Psoas muscle (tissue), 8 donors: ENCODE data around the gene NAT16. TPM values are rescaled to one million over a fixed set of nuclear protein-coding genes. Genes with fewer than 3 reads are reported as not detected.

Source experiments
- ATAC-seq, 4 donors: fragments of 200-7000 bp; cut with Tn5 transposase; one replicate each; pipeline ENCODE4 v1.9.1; 2020; ENCODE audit warnings: moderate library complexity in 3 of 4, mild to moderate bottlenecking in 2 of 4
- DNase-seq, 2 donors: peaks; one replicate each; pipeline ENCODE4 v3.0.0-alpha.2; 2020
- H3K27ac ChIP-seq: fragments of 200-600 bp; one replicate; pipeline ENCODE4 v1.8.0; 2022
- H3K27me3 ChIP-seq, 3 donors: fragments of 200-600 bp in 1 of 3; one replicate each; pipeline versions ENCODE4 v1.6.1 to v1.8.0; 2013 to 2022; ENCODE audit warnings: low read length in 2 of 3, mild to moderate bottlenecking in 2 of 3, moderate library complexity in 1 of 3; ENCODE audit not compliant: insufficient read depth in 3 of 3
- H3K36me3 ChIP-seq, 2 donors: fragments of 200-600 bp in 1 of 2; one replicate each; pipeline versions ENCODE4 v1.6.1 to v1.8.0; 2013 to 2022; ENCODE audit warnings: low read depth in 1 of 2, mild to moderate bottlenecking in 1 of 2, moderate library complexity in 1 of 2; ENCODE audit not compliant: insufficient read depth in 1 of 2
- H3K4me1 ChIP-seq: fragments of 200-600 bp; one replicate; pipeline ENCODE4 v1.8.0; 2022
- H3K4me3 ChIP-seq: fragments of 200-600 bp; one replicate; pipeline ENCODE4 v1.8.0; 2022; ENCODE audit warnings: mild to moderate bottlenecking
- H3K9me3 ChIP-seq: fragments of 200-600 bp; one replicate; pipeline ENCODE4 v1.8.0; 2022
- WGBS, 3 donors: extraction: QIAGEN DNeasy Blood & Tissue Kit; methylation state at CpG; one replicate each; pipeline versions ENCODE4 v1.1.6 to v1.1.7; 2013; 5-methylcytosine and 5-hydroxymethylcytosine counted together
- intact Hi-C, 2 donors: fragments of 100-400 bp; cut with DNase I; formaldehyde crosslinking; loops; one replicate each; pipeline versions ENCODE4 v1.11.0 to v1.14.2; 2022
- polyA plus RNA-seq, 3 donors: library from polyadenylated mRNA; stranded (reverse); fragments of 200-250 nt; gene quantifications; one replicate each; pipeline ENCODE4 v1.2.3, GENCODE V29; 2013
- total RNA-seq, 4 donors: library from RNA; stranded (reverse); fragmentation: NEBNext Ultra II Directional in 2 of 4; extraction: Animal tissue kit (Norgen Biotek cat#: 25700) in 2 of 4; gene quantifications; one replicate each; pipeline versions ENCODE4 v1.2.1 to v1.2.4, GENCODE V29; 2021 to 2023
- TF ChIP-seq, protein P1 (sequence below): fragments of 200-600 bp; IDR thresholded peaks from one replicate; pipeline ENCODE4 v1.8.0; 2022; ENCODE audit warnings: antibody characterized with exemption
- donor health status: healthy with polysubstance abuse.
- donor health status: DM: no; HTN: no; CAD: no; lungs with moderate emphysema.
- donor health status: Bipolar disorder and iron deficiency.
- donor health status: healthy.
- donor health status: DM: yes; HTN: yes; CAD: no.
- donor health status: DM: no; HTN: no; CAD: no.
- donor health status: DM: no; HTN: no; CAD: no.
- donor health status: DM: yes; HTN: yes; CAD: no.

NAT16 gene
- total and polyA plus RNA-seq, 7 donors = 0.01 TPM; not detected in 6

DNA sequence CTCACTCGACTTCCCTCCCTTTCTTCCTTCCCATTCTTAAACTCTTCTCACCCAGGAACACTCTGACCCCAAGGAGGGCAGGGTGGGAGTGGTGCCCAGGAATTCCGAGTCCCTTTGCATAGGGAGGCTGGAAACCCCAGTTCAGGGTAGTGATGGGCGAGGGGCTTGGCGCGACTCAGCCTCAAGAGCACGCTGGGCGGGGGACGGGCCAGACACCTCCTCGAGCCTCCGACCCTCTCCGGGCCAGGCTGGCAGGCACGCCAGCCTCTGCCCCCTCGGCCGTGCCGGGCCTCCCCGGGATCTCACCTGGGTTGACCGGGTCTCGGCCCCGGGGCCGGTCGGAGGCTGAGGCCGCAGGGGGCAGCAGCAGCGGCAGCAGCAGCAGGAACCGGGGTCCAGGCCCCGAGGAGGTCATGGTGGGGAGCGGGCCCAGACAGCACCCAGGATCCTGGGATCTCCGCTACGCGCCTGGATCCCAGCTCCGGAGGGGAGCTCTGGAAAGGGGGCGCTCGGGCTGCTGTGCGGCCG lies 36.8 kb upstream of the NAT16 start:
- ATAC-seq (no peak), DNase-seq (no peak)
- peak overlapping the region; percentile 97 for H3K4me3 ChIP-seq
- intact Hi-C loops = loop anchor here in 1 of 2 donors (5.0 kb wide), 1 partner anchor 35 kb away; no protein-coding TSS in a partner anchor
- no peaks in the 10 kb centered on the region for H3K9me3 ChIP-seq
- H3K4me1 ChIP-seq = peaks cover 20% of the 10 kb centered on the region
- H3K27me3 ChIP-seq = no peaks in the 10 kb centered on the region
- WGBS, 3 donors = 1 to 3% (median 2%) methylated on average over 24 to 34 of the region's 34 CpGs
- H3K27ac ChIP-seq = peak overlapping the region; percentile 88
- TF ChIP-seq, protein P1, sequence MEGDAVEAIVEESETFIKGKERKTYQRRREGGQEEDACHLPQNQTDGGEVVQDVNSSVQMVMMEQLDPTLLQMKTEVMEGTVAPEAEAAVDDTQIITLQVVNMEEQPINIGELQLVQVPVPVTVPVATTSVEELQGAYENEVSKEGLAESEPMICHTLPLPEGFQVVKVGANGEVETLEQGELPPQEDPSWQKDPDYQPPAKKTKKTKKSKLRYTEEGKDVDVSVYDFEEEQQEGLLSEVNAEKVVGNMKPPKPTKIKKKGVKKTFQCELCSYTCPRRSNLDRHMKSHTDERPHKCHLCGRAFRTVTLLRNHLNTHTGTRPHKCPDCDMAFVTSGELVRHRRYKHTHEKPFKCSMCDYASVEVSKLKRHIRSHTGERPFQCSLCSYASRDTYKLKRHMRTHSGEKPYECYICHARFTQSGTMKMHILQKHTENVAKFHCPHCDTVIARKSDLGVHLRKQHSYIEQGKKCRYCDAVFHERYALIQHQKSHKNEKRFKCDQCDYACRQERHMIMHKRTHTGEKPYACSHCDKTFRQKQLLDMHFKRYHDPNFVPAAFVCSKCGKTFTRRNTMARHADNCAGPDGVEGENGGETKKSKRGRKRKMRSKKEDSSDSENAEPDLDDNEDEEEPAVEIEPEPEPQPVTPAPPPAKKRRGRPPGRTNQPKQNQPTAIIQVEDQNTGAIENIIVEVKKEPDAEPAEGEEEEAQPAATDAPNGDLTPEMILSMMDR = peak; percentile 4
- H3K36me3 ChIP-seq = peaks cover 0 to 41% of the 10 kb centered on the region in 2 donors

DNA sequence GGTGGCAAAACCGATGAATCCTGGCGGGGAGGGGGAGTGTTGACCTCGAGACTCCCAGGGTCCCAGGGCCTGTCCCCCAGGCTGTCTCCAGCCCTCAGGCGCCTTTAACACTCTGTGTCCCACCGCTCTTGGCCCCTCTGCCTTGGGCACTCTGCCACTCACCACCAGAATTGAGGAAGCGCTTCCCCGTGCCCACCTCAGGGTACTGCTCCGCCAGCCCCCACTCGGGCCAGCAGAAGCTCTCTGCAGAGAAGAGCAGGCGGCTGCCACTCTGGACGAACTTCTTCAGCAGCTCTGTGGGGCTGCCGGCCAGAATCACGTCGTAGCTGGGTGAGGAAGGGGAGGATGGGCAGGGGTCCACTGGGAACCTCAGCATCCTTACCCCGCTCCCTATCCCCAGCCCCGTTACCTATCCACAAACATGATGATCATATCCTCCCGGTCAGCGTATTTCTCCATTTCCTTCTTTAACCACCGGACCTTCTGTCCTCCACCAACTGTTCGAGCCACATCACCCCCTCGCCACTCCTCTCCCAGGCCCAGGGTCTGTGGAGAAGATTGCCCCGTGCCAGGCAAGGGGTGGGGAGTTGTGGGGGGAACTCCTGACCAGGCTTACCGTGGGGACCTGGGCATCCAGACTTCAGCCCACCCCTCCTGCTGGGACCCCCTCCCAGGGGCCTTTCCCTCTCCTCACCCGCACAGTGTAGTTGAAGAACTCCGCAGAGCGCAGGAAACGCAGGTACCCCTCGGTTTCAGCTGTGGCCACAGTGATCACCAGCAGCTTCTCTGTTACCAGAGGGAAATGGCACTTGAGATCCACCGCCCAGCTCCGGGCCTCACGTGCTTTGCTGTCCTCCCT lies 36.1 kb upstream of the NAT16 start:
- Histone ChIP-seq H3K27me3 (no peaks in the 10 kb centered on the region), H3K9me3 (no peaks in the 10 kb centered on the region), H3K4me3 (peak overlapping the region; percentile 97), H3K27ac (peak overlapping the region; percentile 88), H3K36me3 (peaks cover 0 to 48% of the 10 kb centered on the region in 2 donors), H3K4me1 (peaks cover 20% of the 10 kb centered on the region)
- TF ChIP-seq, protein P1 = no peak
- 66 to 68% (median 67%) methylated on average over 31 of the region's 31 CpGs for WGBS, 3 donors
- DNase-seq (no peak), ATAC-seq (no peak)
- intact Hi-C loops = loop anchor here in 1 of 2 donors (5.0 kb wide), 1 partner anchor 36 kb away; no protein-coding TSS in a partner anchor

DNA sequence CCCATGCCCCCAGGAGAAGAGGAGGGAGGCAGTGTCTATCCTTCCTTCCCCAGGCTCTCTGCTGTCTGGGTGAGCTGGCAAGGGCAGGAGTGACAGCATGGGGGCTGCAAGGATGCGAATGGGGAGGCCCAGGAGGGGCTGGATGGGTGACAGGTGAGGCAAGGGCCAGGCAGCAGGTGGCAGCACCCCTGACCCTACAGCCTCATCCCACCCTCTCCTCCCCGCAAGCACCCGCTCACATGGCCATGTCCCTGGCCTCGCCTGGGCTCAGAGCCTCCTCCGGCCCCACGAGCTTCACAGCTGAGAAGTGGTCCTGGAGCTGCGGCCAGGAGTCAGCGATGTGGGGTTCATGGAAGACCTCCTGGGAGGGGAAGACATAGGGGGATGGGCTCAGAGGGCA lies 31.9 kb upstream of the NAT16 start:
- intact Hi-C loops = no loop called here
- ATAC-seq (no peak), DNase-seq (no peak)
- H3K4me3 ChIP-seq = no peak overlapping the region
- no peaks in the 10 kb centered on the region for H3K9me3 ChIP-seq
- no peaks in the 10 kb centered on the region for H3K4me1 ChIP-seq
- peaks cover 3 to 82% of the 10 kb centered on the region in 2 donors for H3K36me3 ChIP-seq
- WGBS, 3 donors = 93 to 96% (median 94%) methylated on average over 8 of the region's 8 CpGs
- H3K27me3 ChIP-seq = no peaks in the 10 kb centered on the region
- TF ChIP-seq, protein P1 = no peak
- no peak overlapping the region for H3K27ac ChIP-seq

- no peak overlapping the region for H3K4me3 ChIP-seq
- peaks cover 3 to 85% of the 10 kb centered on the region in 2 donors for H3K36me3 ChIP-seq
- no peaks in the 10 kb centered on the region for H3K27me3 ChIP-seq
- H3K27ac ChIP-seq = no peak overlapping the region
- TF ChIP-seq, protein P1 = no peak
- 95 to 96% (median 96%) methylated on average over 21 to 24 of the region's 24 CpGs for WGBS, 3 donors
- no peaks in the 10 kb centered on the region for H3K4me1 ChIP-seq
- ATAC-seq = no peak
- DNase-seq = no peak
- no peaks in the 10 kb centered on the region for H3K9me3 ChIP-seq
- intact Hi-C loops = no loop called here
Observed at GRCh38 chr7:101211501-101211900, 31.4 kb upstream of the NAT16 start.
